Natural killer cell treated with Interleukin-12 subunit alpha and Interleukin-12 subunit beta and Interleukin-15 and Interleukin-18, amount 100 ng/mL, for 72 hours (primary cell): Measurements from ENCODE around the gene C5orf15. TPM values are rescaled to one million over a fixed set of nuclear protein-coding genes. Genes with fewer than 3 reads are reported as not detected.
"Not testable (repeated sequence)": the region's sequence is repeated elsewhere in the genome, so short reads cannot be mapped to it uniquely, and the experiment has no call there.

Experiments used
- ATAC-seq, 2 donors: fragments of 150-1000 bp; cut with Tn5 transposase in 1 of 2; sonication (Bioruptor Pico), chemical (Tn5 transposase) in 1 of 2; 2 replicates each; pipeline ENCODE4 v1.10.0; 2021
- DNase-seq: peaks from one replicate; pipeline ENCODE4 v3.0.0; 2022; ENCODE audit warnings: low spot score
- H3K27ac Mint-ChIP-seq, 2 donors: 1 replicate in 1 of 2; 2 replicates in 1 of 2; pipeline ENCODE4 v1.8.0; 2022; ENCODE audit warnings: mixed read lengths in 2 of 2, mild to moderate bottlenecking in 1 of 2, moderate library complexity in 1 of 2
- H3K27me3 Mint-ChIP-seq, 2 donors: 1 replicate in 1 of 2; 2 replicates in 1 of 2; pipeline ENCODE4 v1.8.0; 2022; ENCODE audit warnings: mixed read lengths in 2 of 2
- H3K36me3 Mint-ChIP-seq: one replicate; pipeline ENCODE4 v1.8.0; 2022; ENCODE audit warnings: mixed read lengths
- H3K4me1 Mint-ChIP-seq, 2 donors: 1 replicate in 1 of 2; 2 replicates in 1 of 2; pipeline ENCODE4 v1.8.0; 2022; ENCODE audit warnings: low read depth in 2 of 2, mixed read lengths in 2 of 2, mild to moderate bottlenecking in 1 of 2
- H3K4me3 Mint-ChIP-seq: one replicate; pipeline ENCODE4 v1.8.0; 2022; ENCODE audit warnings: mixed read lengths
- H3K9me3 Mint-ChIP-seq: 2 replicates; pipeline ENCODE4 v1.8.0; 2022; ENCODE audit warnings: mixed read lengths
- total RNA-seq, 2 donors: library from RNA; stranded (reverse); gene quantifications; one replicate each; pipeline ENCODE4 v1.2.3, GENCODE V29; 2022

The C5orf15 gene
- total RNA-seq, 2 donors from 2014 or later, result 16.7 to 41.6 TPM

GRCh38 chr5:133962801-133963476 is 5.5 kb downstream of the C5orf15 start:
- H3K27ac Mint-ChIP-seq, result peak overlapping the region; percentile 7 to 15
- peaks cover 35 to 39% of the 10 kb centered on the region in 2 donors for H3K4me1 Mint-ChIP-seq
- H3K4me3 Mint-ChIP-seq, result peak overlapping the region; percentile 33
- peak in 1 of 2 donors; percentile 14 for ATAC-seq
- H3K36me3 Mint-ChIP-seq, result peaks cover 6% of the 10 kb centered on the region
- no peaks in the 10 kb centered on the region for H3K9me3 Mint-ChIP-seq
- H3K27me3 Mint-ChIP-seq, result no peaks in the 10 kb centered on the region
- DNase-seq, result no peak

DNA sequence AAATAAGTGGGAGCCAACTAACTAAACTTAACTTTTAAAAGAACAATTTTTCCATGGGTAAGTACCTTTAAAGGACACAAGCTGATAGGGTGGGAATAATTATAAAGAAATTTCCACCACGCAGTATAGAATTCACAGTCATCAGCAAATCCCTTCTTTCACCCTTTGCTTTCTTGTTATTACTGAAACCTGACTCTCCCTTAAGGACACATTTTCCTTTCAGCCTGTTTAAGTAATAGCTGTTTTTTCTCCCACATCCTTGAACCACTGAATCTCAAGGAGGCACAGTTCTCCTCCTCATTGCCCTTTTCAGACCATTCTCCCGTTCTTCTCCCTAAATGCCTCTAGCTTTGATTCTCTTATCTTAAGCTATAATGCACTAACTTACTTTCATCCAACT is 6.3 kb downstream of the C5orf15 start:
- Mint-ChIP-seq H3K27ac (peak overlapping the region; percentile 7 to 15), H3K36me3 (peaks cover 6% of the 10 kb centered on the region), H3K4me3 (peak overlapping the region; percentile 33), H3K4me1 (peaks cover 35 to 40% of the 10 kb centered on the region in 2 donors), H3K27me3 (no peaks in the 10 kb centered on the region), H3K9me3 (no peaks in the 10 kb centered on the region)
- ATAC-seq (no peak), DNase-seq (no peak)

DNA sequence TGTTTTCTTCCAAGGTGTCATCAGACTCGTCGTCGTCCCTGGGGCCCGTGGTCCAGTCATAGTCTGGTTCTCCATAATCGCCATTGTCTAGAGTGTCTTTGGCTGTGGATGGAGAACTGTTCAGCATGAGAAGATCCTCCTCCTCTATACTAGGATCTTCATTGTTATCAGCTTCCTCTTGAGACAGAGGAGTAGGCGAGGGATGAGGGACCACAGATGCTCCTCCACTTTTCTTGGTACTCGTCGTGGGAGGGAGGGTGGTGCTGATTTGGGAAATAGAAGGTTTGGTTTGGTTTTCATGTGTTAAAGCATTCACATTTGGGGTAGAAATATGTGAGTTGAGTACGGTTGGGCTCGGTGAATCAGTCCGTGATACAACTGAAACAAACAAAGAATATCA is 8.8 kb downstream of the C5orf15 start:
- peak overlapping the region; percentile 45 to 83 for H3K27ac Mint-ChIP-seq
- H3K4me3 Mint-ChIP-seq, result no peak overlapping the region
- ATAC-seq (no peak), DNase-seq (no peak)
- no peaks in the 10 kb centered on the region for H3K9me3 Mint-ChIP-seq
- no peaks in the 10 kb centered on the region for H3K27me3 Mint-ChIP-seq
- peaks cover 31 to 34% of the 10 kb centered on the region in 2 donors for H3K4me1 Mint-ChIP-seq
- H3K36me3 Mint-ChIP-seq, result peaks cover 9% of the 10 kb centered on the region

DNA sequence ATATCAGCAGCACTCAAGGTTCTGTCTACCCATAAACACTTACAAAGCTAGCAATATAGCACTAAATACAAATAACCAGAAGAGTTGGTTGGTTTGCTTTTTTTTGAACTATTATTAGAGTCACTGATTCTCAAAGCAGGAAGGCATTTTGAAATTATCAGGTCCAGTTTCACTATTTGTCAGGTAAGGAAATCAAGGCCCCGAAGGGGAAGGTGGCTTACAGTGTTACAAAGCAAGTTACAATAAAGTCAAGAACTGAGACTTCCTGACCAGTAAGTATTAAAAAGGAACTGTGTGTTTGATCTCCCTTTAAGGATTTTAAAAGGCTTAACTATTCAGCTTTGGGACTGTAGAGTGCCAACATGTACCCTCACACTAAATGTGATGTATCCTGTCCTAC is 10.8 kb downstream of the C5orf15 start:
- H3K27ac Mint-ChIP-seq, result peak overlapping the region; percentile 81 to 89
- peaks cover 12% of the 10 kb centered on the region for H3K36me3 Mint-ChIP-seq
- peak; percentile 75 to 81 for ATAC-seq
- H3K9me3 Mint-ChIP-seq, result no peaks in the 10 kb centered on the region
- H3K4me3 Mint-ChIP-seq, result peak overlapping the region; percentile 54
- no peak for DNase-seq
- H3K4me1 Mint-ChIP-seq, result peaks cover 22 to 23% of the 10 kb centered on the region in 2 donors
- no peaks in the 10 kb centered on the region for H3K27me3 Mint-ChIP-seq

GRCh38 chr5:133957080-133957479 is 11.3 kb downstream of the C5orf15 start:
- H3K27ac Mint-ChIP-seq, result peak overlapping the region; percentile 81 to 89
- ATAC-seq (peak in 1 of 2 donors; percentile 29), DNase-seq (no peak)
- peak overlapping the region; percentile 54 for H3K4me3 Mint-ChIP-seq
- H3K36me3 Mint-ChIP-seq, result peaks cover 12% of the 10 kb centered on the region
- H3K27me3 Mint-ChIP-seq, result no peaks in the 10 kb centered on the region
- no peaks in the 10 kb centered on the region for H3K9me3 Mint-ChIP-seq
- H3K4me1 Mint-ChIP-seq, result peaks cover 17 to 18% of the 10 kb centered on the region in 2 donors

GRCh38 chr5:133956196-133956595 is 12.2 kb downstream of the C5orf15 start:
- H3K4me1 Mint-ChIP-seq, result peaks cover 17 to 18% of the 10 kb centered on the region in 2 donors
- not testable (repeated sequence) for H3K9me3 Mint-ChIP-seq, DNase-seq, H3K4me3 Mint-ChIP-seq, H3K27me3 Mint-ChIP-seq, ATAC-seq
- H3K27ac Mint-ChIP-seq, result peak overlapping the region in 1 of 2 donors; percentile 81
- H3K36me3 Mint-ChIP-seq, result peaks cover 12% of the 10 kb centered on the region

GRCh38 chr5:133953568-133954145 is 14.8 kb downstream of the C5orf15 start:
- DNase-seq (no peak), ATAC-seq (no peak)
- H3K4me1 Mint-ChIP-seq, result peaks cover 7 to 14% of the 10 kb centered on the region in 2 donors
- no peaks in the 10 kb centered on the region for H3K9me3 Mint-ChIP-seq
- H3K4me3 Mint-ChIP-seq, result no peak overlapping the region
- H3K36me3 Mint-ChIP-seq, result peaks cover 6% of the 10 kb centered on the region
- peak overlapping the region in 1 of 2 donors; percentile 17 for H3K27ac Mint-ChIP-seq
- H3K27me3 Mint-ChIP-seq, result no peaks in the 10 kb centered on the region

GRCh38 chr5:133952729-133953567 is 15.5 kb downstream of the C5orf15 start:
- no peak overlapping the region for H3K4me3 Mint-ChIP-seq
- no peak for DNase-seq

GRCh38 chr5:133950821-133951612 is 17.4 kb downstream of the C5orf15 start:
- H3K27ac Mint-ChIP-seq, result no peak overlapping the region
- peaks cover 0 to 5% of the 10 kb centered on the region in 2 donors for H3K4me1 Mint-ChIP-seq
- peaks cover 6% of the 10 kb centered on the region for H3K36me3 Mint-ChIP-seq
- DNase-seq, result no peak
- peak in 1 of 2 donors; percentile 32 for ATAC-seq
- H3K9me3 Mint-ChIP-seq, result no peaks in the 10 kb centered on the region
- H3K27me3 Mint-ChIP-seq, result no peaks in the 10 kb centered on the region
- H3K4me3 Mint-ChIP-seq, result no peak overlapping the region

More at GRCh38 chr5:133952729-133953567, 15.5 kb downstream of the C5orf15 start:
- Mint-ChIP-seq H3K4me1 (peaks cover 7 to 14% of the 10 kb centered on the region in 2 donors), H3K9me3 (no peaks in the 10 kb centered on the region), H3K27me3 (no peaks in the 10 kb centered on the region), H3K27ac (peak overlapping the region in 1 of 2 donors; percentile 17), H3K36me3 (peaks cover 6% of the 10 kb centered on the region)
- no peak for ATAC-seq

DNA sequence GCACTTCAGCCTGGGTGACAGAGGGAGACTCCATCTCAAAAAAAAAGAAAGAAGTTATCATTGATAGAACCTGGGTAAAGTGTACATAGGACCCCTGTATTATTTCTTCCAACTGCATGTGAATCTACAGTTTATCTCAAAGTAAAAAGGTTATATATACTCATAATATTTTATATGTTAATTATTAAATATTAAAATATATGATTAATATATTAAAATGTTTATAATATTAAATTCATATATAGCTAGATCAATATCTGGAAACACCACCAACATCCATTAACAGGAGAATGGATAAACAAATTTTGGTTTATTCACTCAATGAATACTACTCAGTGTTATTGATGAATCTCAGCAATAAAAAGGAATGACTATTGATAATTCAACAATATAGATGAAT is 19.7 kb downstream of the C5orf15 start:
- peaks cover 0 to 3% of the 10 kb centered on the region in 2 donors for H3K27me3 Mint-ChIP-seq
- H3K4me3 Mint-ChIP-seq, result no peak overlapping the region
- no peaks in the 10 kb centered on the region for H3K4me1 Mint-ChIP-seq
- H3K27ac Mint-ChIP-seq, result no peak overlapping the region
- H3K36me3 Mint-ChIP-seq, result no peaks in the 10 kb centered on the region
- ATAC-seq (no peak), DNase-seq (no peak)
- H3K9me3 Mint-ChIP-seq, result no peaks in the 10 kb centered on the region

DNA sequence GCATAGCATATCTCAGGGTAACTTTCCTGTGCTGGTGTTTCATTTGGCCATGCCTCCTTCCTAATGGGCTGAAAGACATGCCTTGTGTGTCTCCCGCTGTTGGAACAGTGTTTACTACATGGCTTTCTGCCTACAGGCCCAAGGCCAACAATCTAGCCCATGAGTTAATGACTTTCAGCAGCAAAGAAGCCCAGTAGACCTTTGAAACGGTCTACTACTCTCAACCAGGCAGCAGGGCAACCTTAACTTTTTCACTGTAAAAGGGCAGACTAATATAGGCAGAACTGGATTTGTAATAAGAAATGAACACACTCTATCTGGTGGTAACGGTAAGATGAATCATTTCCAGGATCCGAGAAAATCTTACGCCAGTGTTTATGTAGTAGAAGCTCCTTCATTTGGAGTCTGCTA is 21.0 kb downstream of the C5orf15 start:
- Mint-ChIP-seq H3K27ac (no peak overlapping the region), H3K4me3 (no peak overlapping the region), H3K27me3 (peaks cover 0 to 3% of the 10 kb centered on the region in 2 donors), H3K9me3 (no peaks in the 10 kb centered on the region), H3K4me1 (no peaks in the 10 kb centered on the region), H3K36me3 (no peaks in the 10 kb centered on the region)
- ATAC-seq (no peak), DNase-seq (no peak)

DNA sequence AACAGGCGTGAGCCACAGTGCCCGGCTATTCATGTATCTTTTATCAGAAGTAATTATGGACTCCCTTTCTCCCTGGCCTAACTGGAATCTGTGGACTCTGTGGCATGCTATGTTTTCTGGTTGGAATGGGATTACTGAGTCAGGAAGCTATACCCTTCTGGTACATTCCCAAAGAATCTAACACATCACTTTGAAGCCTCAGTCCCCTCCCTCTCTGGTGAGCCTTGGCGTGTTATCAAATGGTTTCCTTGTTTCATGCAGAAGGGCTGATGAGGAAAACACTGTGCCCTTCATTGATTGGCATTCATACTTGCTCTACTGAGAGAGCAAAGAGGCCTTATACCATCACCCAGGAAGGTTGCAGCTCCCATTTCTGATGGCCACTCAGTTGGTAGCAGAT is 22.9 kb downstream of the C5orf15 start:
- Mint-ChIP-seq H3K4me1 (no peaks in the 10 kb centered on the region), H3K27ac (no peak overlapping the region), H3K9me3 (no peaks in the 10 kb centered on the region), H3K4me3 (no peak overlapping the region), H3K36me3 (no peaks in the 10 kb centered on the region), H3K27me3 (peaks cover 0 to 3% of the 10 kb centered on the region in 2 donors)
- ATAC-seq (no peak), DNase-seq (no peak)
